Osteocyte (in vitro differentiated cells): ENCODE results near the gene GAGE10. TPM values are rescaled to one million over a fixed set of nuclear protein-coding genes. Genes with fewer than 3 reads are reported as not detected.
A peak's percentile ranks its signal among the peaks of the same experiment; 100 is the strongest.
"Not testable (repeated sequence)": the region's sequence is repeated elsewhere in the genome, so short reads cannot be mapped to it uniquely, and the experiment has no call there.

Source experiments
- DNase-seq: peaks from one replicate; pipeline ENCODE4 v3.0.0; 2021; ENCODE audit warnings: mixed read lengths; ENCODE audit not compliant: unreplicated experiment; ENCODE audit errors: extremely low spot score
- H3K27ac Mint-ChIP-seq: one replicate; pipeline ENCODE4 v1.8.0; 2021; ENCODE audit warnings: mild to moderate bottlenecking, mixed read lengths; ENCODE audit not compliant: unreplicated experiment
- H3K27me3 Mint-ChIP-seq: one replicate; pipeline ENCODE4 v1.8.0; 2021; ENCODE audit warnings: mixed read lengths; ENCODE audit not compliant: unreplicated experiment
- H3K36me3 Mint-ChIP-seq: one replicate; pipeline ENCODE4 v1.8.0; 2021; ENCODE audit warnings: mixed read lengths; ENCODE audit not compliant: unreplicated experiment
- H3K4me1 Mint-ChIP-seq: one replicate; pipeline ENCODE4 v1.8.0; 2021; ENCODE audit warnings: mixed read lengths; ENCODE audit not compliant: unreplicated experiment
- H3K4me3 Mint-ChIP-seq: one replicate; pipeline ENCODE4 v1.8.0; 2021; ENCODE audit warnings: mild to moderate bottlenecking, moderate library complexity, mixed read lengths; ENCODE audit not compliant: unreplicated experiment
- H3K9me3 Mint-ChIP-seq: one replicate; pipeline ENCODE4 v1.8.0; 2021; ENCODE audit warnings: mixed read lengths; ENCODE audit not compliant: unreplicated experiment
- CTCF ChIP-seq: fragments of 200-600 bp; sonication (generic); IDR thresholded peaks from 2 replicates; pipeline ENCODE4 v1.5.0; 2021; ENCODE audit warnings: antibody characterized with exemption, mild to moderate bottlenecking, moderate library complexity
- total RNA-seq: library from RNA; stranded (reverse); gene quantifications from 2 replicates; pipeline ENCODE4 v1.2.1, GENCODE V29; 2021

The GAGE10 gene
- total RNA-seq, 1 donor from 2014 or later, result not detected

- H3K27me3 Mint-ChIP-seq, result peaks cover 5% of the 10 kb centered on the region
- no peak overlapping the region for H3K27ac Mint-ChIP-seq
- peaks cover 3% of the 10 kb centered on the region for H3K9me3 Mint-ChIP-seq
- no peaks in the 10 kb centered on the region for H3K36me3 Mint-ChIP-seq
- H3K4me1 Mint-ChIP-seq, result peaks cover 4% of the 10 kb centered on the region
- DNase-seq, result no peak
- no peak overlapping the region for H3K4me3 Mint-ChIP-seq
- no peak for TF ChIP-seq CTCF
Measured at GRCh38 chrX:49292400-49293362, 10.8 kb upstream of the GAGE10 start.

- not testable (repeated sequence) for H3K27ac Mint-ChIP-seq, H3K9me3 Mint-ChIP-seq, H3K4me1 Mint-ChIP-seq, H3K4me3 Mint-ChIP-seq, H3K27me3 Mint-ChIP-seq, H3K36me3 Mint-ChIP-seq
- DNase-seq, result peak; percentile 62
Measured at GRCh38 chrX:49299293-49299692, 4.2 kb upstream of the GAGE10 start.

GRCh38 chrX:49300703-49301102 is 2.7 kb upstream of the GAGE10 start:
- Mint-ChIP-seq H3K27ac (no peak overlapping the region), H3K27me3 (peaks cover 5% of the 10 kb centered on the region), H3K4me3 (no peak overlapping the region), H3K4me1 (no peaks in the 10 kb centered on the region), H3K9me3 (peaks cover 8% of the 10 kb centered on the region), H3K36me3 (no peaks in the 10 kb centered on the region)
- DNase-seq, result no peak
- no peak for TF ChIP-seq CTCF

- not testable (repeated sequence) for H3K9me3 Mint-ChIP-seq, DNase-seq, H3K4me3 Mint-ChIP-seq, H3K36me3 Mint-ChIP-seq, H3K27ac Mint-ChIP-seq, H3K27me3 Mint-ChIP-seq
- peaks cover 19% of the 10 kb centered on the region for H3K4me1 Mint-ChIP-seq
Measured at GRCh38 chrX:49307775-49308174, 4.3 kb downstream of the GAGE10 start.

- no peak for TF ChIP-seq CTCF
- H3K9me3 Mint-ChIP-seq, result no peaks in the 10 kb centered on the region
- H3K27ac Mint-ChIP-seq, result peak overlapping the region; percentile 94
- H3K27me3 Mint-ChIP-seq, result no peaks in the 10 kb centered on the region
- peaks cover 19% of the 10 kb centered on the region for H3K4me1 Mint-ChIP-seq
- H3K36me3 Mint-ChIP-seq, result no peaks in the 10 kb centered on the region
- peak; percentile 69 for DNase-seq
- H3K4me3 Mint-ChIP-seq, result peak overlapping the region; percentile 70
Measured at GRCh38 chrX:49308604-49309269, 5.3 kb downstream of the GAGE10 start.
